ENCODE results near the gene APOBEC4.
A peak's percentile ranks its signal among the peaks of the same experiment; 100 is the strongest.

The APOBEC4 gene

DNA sequence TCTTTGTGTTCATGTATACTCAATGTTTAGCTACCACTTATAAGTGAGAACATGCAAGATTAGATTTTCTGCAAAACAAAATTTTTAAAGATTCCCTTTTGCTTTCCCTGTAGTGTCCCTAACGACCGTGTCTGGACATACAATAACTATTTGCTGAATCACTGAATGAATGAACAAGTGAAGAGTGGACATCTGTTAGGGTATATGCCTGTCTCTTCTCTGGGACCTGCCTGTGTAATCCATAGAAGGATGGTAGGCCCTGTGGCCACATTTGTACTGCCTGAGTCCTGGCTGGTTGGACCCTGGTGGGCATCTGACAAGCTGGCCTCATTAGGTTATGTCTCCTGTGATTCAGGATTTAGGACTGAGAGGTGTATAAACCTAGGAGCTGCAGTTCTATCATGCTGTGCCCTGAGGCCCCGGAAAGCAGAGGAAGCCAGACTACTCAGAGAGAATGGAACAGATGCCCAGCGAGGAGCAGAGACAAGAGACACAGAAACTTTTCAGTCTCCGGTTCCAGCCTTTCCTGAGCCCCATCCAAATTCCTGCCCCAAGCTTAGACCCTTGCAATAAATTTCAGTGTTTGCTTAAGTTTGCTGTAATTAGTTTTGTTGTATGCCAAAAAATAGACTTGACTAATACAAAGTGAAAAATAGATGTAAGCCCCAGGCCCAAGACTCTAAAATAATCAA lies 55.3 kb downstream of the APOBEC4 start:
- DNase-seq, result peak; percentile 26

DNA sequence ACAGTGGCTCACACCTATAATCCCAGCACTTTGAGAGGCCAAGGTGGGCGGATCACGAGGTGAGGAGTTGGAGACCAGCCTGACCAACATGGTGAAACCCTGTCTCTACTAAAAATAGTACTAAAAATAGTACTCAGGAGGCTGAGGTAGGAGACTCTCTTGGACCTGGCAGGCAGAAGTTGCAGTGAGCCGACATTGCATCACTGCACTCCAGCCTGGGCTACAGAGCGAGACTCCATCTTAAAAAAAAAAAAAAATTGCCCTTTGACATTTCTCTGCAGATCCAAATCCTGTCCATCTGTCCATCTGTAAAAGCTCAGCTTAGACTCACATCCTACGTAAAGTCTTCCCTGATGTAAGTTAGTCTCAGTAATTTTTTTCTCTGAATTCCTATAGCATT lies 56.6 kb downstream of the APOBEC4 start:
- DNase-seq, result no peak

All from EL (cell line).